ENCODE results near the gene TADA2A.

Gene TADA2A

GRCh38 chr17:37488607-37489196, 82.0 kb downstream of the TADA2A start:
- no peak for DNase-seq (ENCODE audit: low read depth, low spot score)
- H3K9me3 ChIP-seq (ENCODE audit: insufficient read depth, low read length), result no peaks in the 10 kb centered on the region
- no peaks in the 10 kb centered on the region for H3K27me3 ChIP-seq (ENCODE audit: insufficient read depth, insufficient read length)
- no peak for TF ChIP-seq SUZ12 (IDR thresholded peaks at IDR 0.05; ENCODE audit: extremely low read depth, insufficient read depth, insufficient read length)
- no peak for TF ChIP-seq YY1 (IDR thresholded peaks at IDR 0.05; ENCODE audit: insufficient read depth, insufficient read length)
- TF ChIP-seq ZNF274 (IDR thresholded peaks at IDR 0.05; ENCODE audit: low read depth, low read length), result no peak
- peak overlapping the region; percentile 88 for H3K9ac ChIP-seq (ENCODE audit: insufficient read length, low read depth)
- H3K36me3 ChIP-seq (ENCODE audit: insufficient read depth, insufficient read length, low read length), result no peaks in the 10 kb centered on the region
- peak overlapping the region; percentile 67 for H3K4me3 ChIP-seq (ENCODE audit: insufficient read length, low read depth)
- no peaks in the 10 kb centered on the region for H3K4me1 ChIP-seq (ENCODE audit: insufficient read depth, insufficient read length)

GRCh38 chr17:37489197-37490001, 82.7 kb downstream of the TADA2A start, which contains the start of gene DUSP14:
DUSP14 (plus strand) TSS chr17:37489891; CDS start chr17:37512273, 22,382 bp downstream.
- no peaks in the 10 kb centered on the region for H3K9me3 ChIP-seq (ENCODE audit: insufficient read depth, low read length)
- peak within 1 kb of the TSS; percentile 88 for H3K9ac ChIP-seq (ENCODE audit: insufficient read length, low read depth)
- TF ChIP-seq SUZ12 (IDR thresholded peaks at IDR 0.05; ENCODE audit: extremely low read depth, insufficient read depth, insufficient read length) (no peak), ZNF274 (IDR thresholded peaks at IDR 0.05; ENCODE audit: low read depth, low read length) (no peak), YY1 (IDR thresholded peaks at IDR 0.05; ENCODE audit: insufficient read depth, insufficient read length) (no peak)
- H3K36me3 ChIP-seq (ENCODE audit: insufficient read depth, insufficient read length, low read length), result no peaks in the 10 kb centered on the region
- peak within 1 kb of the TSS; percentile 67 for H3K4me3 ChIP-seq (ENCODE audit: insufficient read length, low read depth)
- H3K4me1 ChIP-seq (ENCODE audit: insufficient read depth, insufficient read length), result no peaks in the 10 kb centered on the region
- no peak for DNase-seq (ENCODE audit: low read depth, low spot score)
- no peaks in the 10 kb centered on the region for H3K27me3 ChIP-seq (ENCODE audit: insufficient read depth, insufficient read length)

- DNase-seq (ENCODE audit: low read depth, low spot score), result no peak
- H3K4me3 ChIP-seq (ENCODE audit: insufficient read length, low read depth), result peak overlapping the region; percentile 66
- no peaks in the 10 kb centered on the region for H3K27me3 ChIP-seq (ENCODE audit: insufficient read depth, insufficient read length)
- no peaks in the 10 kb centered on the region for H3K9me3 ChIP-seq (ENCODE audit: insufficient read depth, low read length)
- H3K36me3 ChIP-seq (ENCODE audit: insufficient read depth, insufficient read length, low read length), result no peaks in the 10 kb centered on the region
- TF ChIP-seq YY1 (IDR thresholded peaks at IDR 0.05; ENCODE audit: insufficient read depth, insufficient read length) (no peak), SUZ12 (IDR thresholded peaks at IDR 0.05; ENCODE audit: extremely low read depth, insufficient read depth, insufficient read length) (no peak), ZNF274 (IDR thresholded peaks at IDR 0.05; ENCODE audit: low read depth, low read length) (no peak)
- H3K4me1 ChIP-seq (ENCODE audit: insufficient read depth, insufficient read length), result peaks cover 2% of the 10 kb centered on the region
- peak overlapping the region; percentile 78 for H3K9ac ChIP-seq (ENCODE audit: insufficient read length, low read depth)
Observed at GRCh38 chr17:37490022-37490587, 83.4 kb downstream of the TADA2A start.

- Histone ChIP-seq H3K4me1 (ENCODE audit: insufficient read depth, insufficient read length) (peaks cover 3% of the 10 kb centered on the region), H3K27me3 (ENCODE audit: insufficient read depth, insufficient read length) (no peaks in the 10 kb centered on the region), H3K9ac (ENCODE audit: insufficient read length, low read depth) (peak overlapping the region; percentile 3), H3K36me3 (ENCODE audit: insufficient read depth, insufficient read length, low read length) (no peaks in the 10 kb centered on the region), H3K9me3 (ENCODE audit: insufficient read depth, low read length) (no peaks in the 10 kb centered on the region), H3K4me3 (ENCODE audit: insufficient read length, low read depth) (peak overlapping the region; percentile 66)
- DNase-seq (ENCODE audit: low read depth, low spot score), result no peak
- TF ChIP-seq SUZ12 (IDR thresholded peaks at IDR 0.05; ENCODE audit: extremely low read depth, insufficient read depth, insufficient read length), result no peak
- TF ChIP-seq ZNF274 (IDR thresholded peaks at IDR 0.05; ENCODE audit: low read depth, low read length), result no peak
- TF ChIP-seq YY1 (IDR thresholded peaks at IDR 0.05; ENCODE audit: insufficient read depth, insufficient read length), result no peak
Observed at GRCh38 chr17:37490638-37491614, 84.2 kb downstream of the TADA2A start.

GRCh38 chr17:37492167-37492566, 85.5 kb downstream of the TADA2A start:
- Histone ChIP-seq H3K36me3 (ENCODE audit: insufficient read depth, insufficient read length, low read length) (no peaks in the 10 kb centered on the region), H3K4me3 (ENCODE audit: insufficient read length, low read depth) (no peak overlapping the region), H3K9me3 (ENCODE audit: insufficient read depth, low read length) (no peaks in the 10 kb centered on the region), H3K9ac (ENCODE audit: insufficient read length, low read depth) (no peak overlapping the region), H3K27me3 (ENCODE audit: insufficient read depth, insufficient read length) (no peaks in the 10 kb centered on the region), H3K4me1 (ENCODE audit: insufficient read depth, insufficient read length) (peaks cover 3% of the 10 kb centered on the region)
- TF ChIP-seq ZNF274 (IDR thresholded peaks at IDR 0.05; ENCODE audit: low read depth, low read length) (no peak), SUZ12 (IDR thresholded peaks at IDR 0.05; ENCODE audit: extremely low read depth, insufficient read depth, insufficient read length) (no peak), YY1 (IDR thresholded peaks at IDR 0.05; ENCODE audit: insufficient read depth, insufficient read length) (no peak)
- DNase-seq (ENCODE audit: low read depth, low spot score), result no peak

GRCh38 chr17:37493249-37494027, 86.8 kb downstream of the TADA2A start:
- TF ChIP-seq ZNF274 (IDR thresholded peaks at IDR 0.05; ENCODE audit: low read depth, low read length) (no peak), SUZ12 (IDR thresholded peaks at IDR 0.05; ENCODE audit: extremely low read depth, insufficient read depth, insufficient read length) (no peak), YY1 (IDR thresholded peaks at IDR 0.05; ENCODE audit: insufficient read depth, insufficient read length) (no peak)
- Histone ChIP-seq H3K4me1 (ENCODE audit: insufficient read depth, insufficient read length) (peaks cover 3% of the 10 kb centered on the region), H3K27me3 (ENCODE audit: insufficient read depth, insufficient read length) (no peaks in the 10 kb centered on the region), H3K9ac (ENCODE audit: insufficient read length, low read depth) (no peak overlapping the region), H3K4me3 (ENCODE audit: insufficient read length, low read depth) (no peak overlapping the region), H3K36me3 (ENCODE audit: insufficient read depth, insufficient read length, low read length) (no peaks in the 10 kb centered on the region), H3K9me3 (ENCODE audit: insufficient read depth, low read length) (no peaks in the 10 kb centered on the region)
- no peak for DNase-seq (ENCODE audit: low read depth, low spot score)

All from NT2/D1 (cell line).